ENCODE measurements around the gene INF2.
"Not testable (repeated sequence)": the region's sequence is repeated elsewhere in the genome, so short reads cannot be mapped to it uniquely, and the experiment has no call there.

The INF2 gene

DNA sequence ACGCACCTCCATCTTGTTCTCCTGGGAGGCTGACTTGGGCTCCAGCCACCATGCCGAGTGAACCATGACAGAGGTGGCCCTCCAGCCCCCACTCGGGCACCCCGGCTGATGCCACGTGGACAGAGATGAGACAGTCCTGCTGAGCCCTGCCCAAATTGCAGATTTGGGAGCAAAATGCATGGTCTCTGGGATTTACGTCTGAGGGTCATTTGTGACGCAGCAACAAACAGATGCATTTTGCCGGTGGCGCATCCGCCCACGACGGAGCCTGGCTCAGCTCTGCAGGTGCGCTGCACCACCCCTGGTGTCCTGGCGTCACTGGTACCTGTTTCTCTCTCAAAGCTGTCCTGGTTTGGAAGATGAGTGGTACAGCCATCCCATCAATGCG lies 31.1 kb upstream of the INF2 start:
- no peak overlapping the region for H3K4me3 ChIP-seq (ENCODE audit: low read depth, low read length)
- TF ChIP-seq, protein P1, sequence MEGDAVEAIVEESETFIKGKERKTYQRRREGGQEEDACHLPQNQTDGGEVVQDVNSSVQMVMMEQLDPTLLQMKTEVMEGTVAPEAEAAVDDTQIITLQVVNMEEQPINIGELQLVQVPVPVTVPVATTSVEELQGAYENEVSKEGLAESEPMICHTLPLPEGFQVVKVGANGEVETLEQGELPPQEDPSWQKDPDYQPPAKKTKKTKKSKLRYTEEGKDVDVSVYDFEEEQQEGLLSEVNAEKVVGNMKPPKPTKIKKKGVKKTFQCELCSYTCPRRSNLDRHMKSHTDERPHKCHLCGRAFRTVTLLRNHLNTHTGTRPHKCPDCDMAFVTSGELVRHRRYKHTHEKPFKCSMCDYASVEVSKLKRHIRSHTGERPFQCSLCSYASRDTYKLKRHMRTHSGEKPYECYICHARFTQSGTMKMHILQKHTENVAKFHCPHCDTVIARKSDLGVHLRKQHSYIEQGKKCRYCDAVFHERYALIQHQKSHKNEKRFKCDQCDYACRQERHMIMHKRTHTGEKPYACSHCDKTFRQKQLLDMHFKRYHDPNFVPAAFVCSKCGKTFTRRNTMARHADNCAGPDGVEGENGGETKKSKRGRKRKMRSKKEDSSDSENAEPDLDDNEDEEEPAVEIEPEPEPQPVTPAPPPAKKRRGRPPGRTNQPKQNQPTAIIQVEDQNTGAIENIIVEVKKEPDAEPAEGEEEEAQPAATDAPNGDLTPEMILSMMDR (IDR thresholded peaks at IDR 0.05; ENCODE audit: low read depth, low read length), result no peak

DNA sequence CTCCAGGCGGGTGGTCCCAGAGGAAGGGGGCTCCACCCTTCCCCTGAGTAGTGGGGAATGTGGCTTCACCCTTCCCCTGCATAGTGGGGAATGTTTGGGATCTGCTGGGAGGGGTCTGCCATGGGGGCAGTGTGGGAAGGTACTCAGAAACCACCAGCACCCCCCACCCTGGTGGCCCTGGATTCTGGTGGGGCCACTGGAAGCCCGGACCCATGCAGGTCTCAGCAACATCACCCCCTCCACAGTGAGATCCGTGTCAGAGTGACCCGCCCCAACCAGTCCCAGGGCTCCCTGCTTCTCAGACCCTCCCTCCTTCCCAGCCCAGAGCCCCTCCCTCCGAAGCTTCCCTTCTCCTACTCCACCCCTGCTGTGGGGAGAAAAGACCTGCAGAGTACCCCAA lies 30.3 kb upstream of the INF2 start:
- TF ChIP-seq, protein P1 (IDR thresholded peaks at IDR 0.05; ENCODE audit: low read depth, low read length), result no peak
- no peak overlapping the region for H3K4me3 ChIP-seq (ENCODE audit: low read depth, low read length)

DNA sequence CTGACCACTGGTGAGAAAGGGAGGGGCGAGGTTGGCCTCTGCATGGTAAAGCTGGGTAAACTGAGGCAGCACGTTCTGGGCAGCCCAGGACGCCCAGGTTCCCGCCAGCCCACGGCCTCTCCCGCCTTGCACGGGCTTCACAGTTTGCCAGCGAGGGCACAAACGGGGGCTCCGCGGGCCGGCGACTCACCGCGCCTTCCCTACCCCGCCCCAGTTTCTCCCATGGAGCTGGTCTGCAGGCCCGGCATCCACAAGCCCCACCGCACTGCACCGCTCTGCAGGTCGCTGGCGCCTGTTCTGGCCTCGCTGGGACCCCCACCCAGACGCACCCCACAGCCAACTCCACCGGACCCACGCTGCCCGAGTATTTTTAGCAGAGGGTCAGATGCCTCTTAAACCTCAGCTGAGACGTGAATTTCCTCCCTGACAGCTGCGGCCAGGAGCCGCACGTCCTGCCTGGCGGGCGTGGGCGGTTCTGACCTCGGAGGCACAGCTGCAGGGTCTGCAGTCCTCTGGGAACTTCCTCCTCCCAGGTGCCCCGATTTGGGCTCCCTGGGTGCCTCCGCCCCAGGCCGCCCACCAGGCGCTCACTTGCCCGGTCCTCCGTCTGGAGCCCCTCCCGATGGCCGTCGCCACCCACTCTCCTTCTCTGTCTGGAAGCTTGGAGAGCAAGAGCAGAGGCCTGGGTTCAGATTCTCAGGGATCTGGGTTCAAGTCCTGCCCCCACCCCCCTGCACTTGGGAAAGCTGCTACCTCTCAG lies 29.5 kb upstream of the INF2 start:
- H3K4me3 ChIP-seq (ENCODE audit: low read depth, low read length), result no peak overlapping the region
- TF ChIP-seq, protein P1 (IDR thresholded peaks at IDR 0.05; ENCODE audit: low read depth, low read length), result no peak

DNA sequence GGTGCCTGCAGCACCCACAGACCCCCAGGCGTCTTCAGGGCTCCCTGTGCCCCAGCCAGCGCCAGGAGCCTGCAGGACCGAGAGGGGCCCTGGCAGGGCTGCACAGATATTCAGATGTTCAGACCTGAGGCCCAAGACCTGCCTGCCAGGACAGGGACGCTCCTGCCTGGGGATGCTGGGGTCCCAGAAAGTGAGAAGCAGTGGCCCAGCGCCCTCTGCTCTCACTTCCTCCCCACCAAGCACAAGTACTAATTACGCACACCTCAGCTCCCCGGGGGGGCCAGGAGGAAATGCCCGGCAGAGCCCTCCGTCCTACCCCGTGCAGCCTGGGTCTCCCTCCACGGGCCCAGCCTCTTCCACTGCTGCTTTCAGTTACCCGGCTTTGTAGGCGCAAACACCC lies 28.8 kb upstream of the INF2 start:
- no peak overlapping the region for H3K4me3 ChIP-seq (ENCODE audit: low read depth, low read length)
- TF ChIP-seq, protein P1 (IDR thresholded peaks at IDR 0.05; ENCODE audit: low read depth, low read length), result no peak

DNA sequence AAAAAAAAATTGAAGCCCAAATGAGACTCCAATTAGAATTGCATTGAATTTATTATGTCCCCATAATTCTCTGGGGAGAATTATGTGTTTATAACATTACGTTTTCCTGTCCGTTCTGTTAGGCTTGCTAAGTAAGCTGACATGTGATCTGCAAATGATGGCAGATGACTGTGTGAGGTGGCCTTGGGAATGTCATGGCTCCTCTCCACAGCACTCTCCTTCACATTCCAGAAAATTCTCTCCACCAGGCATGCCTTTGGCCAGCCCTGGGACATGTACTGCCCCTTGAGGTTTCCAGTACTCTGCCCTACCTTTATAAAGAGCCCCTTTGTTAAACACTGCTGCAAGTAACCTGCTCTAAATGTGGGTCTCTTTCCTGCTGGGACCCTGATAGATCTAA lies 28.3 kb upstream of the INF2 start:
- H3K4me3 ChIP-seq (ENCODE audit: low read depth, low read length), result no peak overlapping the region
- TF ChIP-seq, protein P1 (IDR thresholded peaks at IDR 0.05; ENCODE audit: low read depth, low read length), result no peak

DNA sequence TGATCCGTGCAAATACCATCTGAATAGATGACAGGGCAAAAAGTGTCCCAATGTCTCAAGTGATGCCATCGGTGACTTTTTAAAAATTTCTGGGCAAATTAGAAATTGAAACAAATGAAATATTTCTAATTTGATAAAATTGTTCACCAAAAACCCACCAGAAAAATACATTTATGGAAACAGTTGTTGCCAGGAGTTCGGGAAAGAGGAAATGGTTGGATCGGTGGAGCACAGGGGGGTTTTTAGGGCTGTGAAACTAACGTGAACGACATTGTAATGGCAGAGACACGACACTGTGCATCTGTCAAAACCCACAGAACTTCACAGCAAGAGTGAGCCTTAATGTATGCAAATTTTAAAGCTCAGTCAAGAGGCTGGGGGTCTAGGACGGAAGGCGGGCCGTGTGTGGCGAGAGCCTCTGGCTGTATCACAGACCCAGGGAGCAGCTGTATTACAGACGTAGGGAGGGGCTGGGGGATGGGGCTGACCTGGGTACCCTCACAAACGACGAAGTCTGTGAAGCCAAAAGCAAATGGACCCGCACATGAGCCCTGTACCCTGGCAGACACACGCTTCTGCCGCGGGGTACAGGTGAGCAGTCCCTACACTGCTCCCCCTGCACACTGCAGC lies 27.8 kb upstream of the INF2 start:
- H3K4me3 ChIP-seq (ENCODE audit: low read depth, low read length), result not testable (repeated sequence)

DNA sequence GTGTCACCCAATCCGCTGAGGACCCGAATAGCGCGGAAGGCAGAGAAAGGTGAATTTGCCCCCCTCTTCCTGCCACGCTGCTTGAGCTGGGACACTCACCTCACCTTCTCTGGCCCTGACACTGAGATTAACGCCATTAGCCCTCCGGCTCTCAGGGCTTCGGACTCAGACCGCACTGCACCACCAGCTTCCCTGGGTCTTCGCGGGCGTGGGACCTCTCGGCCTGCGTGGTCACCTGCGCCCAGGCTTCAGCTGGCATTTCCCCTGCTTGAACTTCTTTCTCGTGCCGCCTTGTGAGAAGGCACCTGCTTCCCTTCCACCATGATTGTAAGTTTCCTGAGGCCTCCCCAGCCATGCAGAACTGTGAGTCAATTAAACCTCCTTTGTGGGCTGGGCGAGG lies 26.9 kb upstream of the INF2 start:
- H3K4me3 ChIP-seq (ENCODE audit: low read depth, low read length), result not testable (repeated sequence)

DNA sequence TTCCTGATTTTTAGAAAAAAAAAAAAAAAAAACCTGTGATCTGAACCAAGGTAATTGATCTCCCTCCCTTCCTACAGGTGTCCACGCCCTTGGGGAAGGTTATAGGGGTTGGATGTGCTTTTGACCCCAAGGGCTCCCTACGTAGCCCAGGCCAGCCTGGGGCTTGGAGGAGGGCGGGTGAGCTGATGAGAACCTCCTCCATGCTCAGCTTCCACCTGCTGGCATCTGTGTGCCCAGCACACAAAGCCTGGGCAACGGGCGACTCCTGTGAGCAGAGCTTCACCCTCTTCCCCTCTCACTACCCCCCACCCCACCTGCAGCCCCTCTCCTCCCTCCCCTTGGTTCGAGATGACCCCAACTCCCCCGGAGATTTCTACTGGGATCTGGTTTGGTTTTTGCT lies 25.3 kb upstream of the INF2 start:
- TF ChIP-seq, protein P1 (IDR thresholded peaks at IDR 0.05; ENCODE audit: low read depth, low read length), result no peak
- no peak overlapping the region for H3K4me3 ChIP-seq (ENCODE audit: low read depth, low read length)
